B cell (primary cell): ENCODE data around the gene PPP6R2. TPM values are rescaled to one million over a fixed set of nuclear protein-coding genes. Genes with fewer than 3 reads are reported as not detected.

ENCODE experiments used
- ATAC-seq: fragments of 200-7000 bp; cut with Tn5 transposase; one replicate; pipeline ENCODE4 v1.10.0; 2021; ENCODE audit warnings: low read depth, mild to moderate bottlenecking, moderate number of reproducible peaks, moderate library complexity
- CTCF ChIA-PET: fragments of 350-600 bp; sonication (Branson Sonifier 250); formaldehyde crosslinking; loops from one replicate; lab custom pipeline; 2021; ENCODE audit warnings: antibody characterized with exemption, inconsistent platforms; lab: Charles Lee
- POLR2A ChIA-PET: fragments of 350-600 bp; sonication (Branson Sonifier 250); formaldehyde crosslinking; loops from one replicate; lab custom pipeline; 2021; ENCODE audit warnings: antibody characterized with exemption; lab: Charles Lee
- DNase-seq: peaks from one replicate; pipeline ENCODE4 v3.0.0; 2013
- H2AFZ ChIP-seq: 2 replicates; pipeline ENCODE4 v1.6.1; 2012; ENCODE audit warnings: mild to moderate bottlenecking, low read depth, low read length; ENCODE audit not compliant: insufficient read depth, poor library complexity, severe bottlenecking
- H3K27ac ChIP-seq, 2 donors: 1 replicate in 1 of 2; 2 replicates in 1 of 2; pipeline ENCODE4 v1.5.1; 2012 to 2013; ENCODE audit warnings: low read length in 2 of 2, mild to moderate bottlenecking in 2 of 2, moderate library complexity in 1 of 2
- H3K27me3 ChIP-seq, 4 experiments: fragments of 200-600 bp in 1 of 4; sonication (generic) in 1 of 4; replicated peaks in 1 of 4; 1 replicate in 2 of 4; 2 replicates in 2 of 4; pipeline versions ENCODE4 v1.6.1 to v1.7.0; 2013 to 2016; ENCODE audit warnings: low read length in 3 of 4, mild to moderate bottlenecking in 2 of 4, mixed read lengths in 1 of 4, moderate library complexity in 1 of 4; ENCODE audit not compliant: insufficient read depth in 4 of 4, control insufficient read depth in 3 of 4; ENCODE audit errors: control extremely low read depth in 1 of 4
- H3K36me3 ChIP-seq, 2 experiments: replicated peaks in 1 of 2; 1 replicate in 1 of 2; 2 replicates in 1 of 2; pipeline versions ENCODE4 v1.6.1 to v1.7.1; 2013; ENCODE audit warnings: low read length in 1 of 2; ENCODE audit not compliant: insufficient read depth in 2 of 2, control insufficient read depth in 1 of 2; ENCODE audit errors: control extremely low read depth in 1 of 2, extremely low read depth in 1 of 2
- H3K4me1 ChIP-seq, 2 donors: fragments of 200-600 bp in 1 of 2; sonication (generic) in 1 of 2; 1 replicate in 1 of 2; 2 replicates in 1 of 2; pipeline versions ENCODE4 v1.5.1 to v1.6.1; 2013 to 2017; ENCODE audit warnings: low read length in 2 of 2; ENCODE audit not compliant: control insufficient read depth in 2 of 2, insufficient read depth in 2 of 2
- H3K4me2 ChIP-seq: replicated peaks from 2 replicates; pipeline ENCODE3; 2012; ENCODE audit warnings: mild to moderate bottlenecking, low read depth, low read length; ENCODE audit not compliant: poor library complexity, severe bottlenecking
- H3K4me3 ChIP-seq, 5 experiments: fragments of 200-600 bp in 1 of 5; sonication (generic) in 1 of 5; 1 replicate in 3 of 5; 2 replicates in 2 of 5; pipeline versions ENCODE4 v1.5.1 to v1.7.0; 2011 to 2016; ENCODE audit warnings: low read length in 4 of 5, mild to moderate bottlenecking in 4 of 5, low read depth in 2 of 5, control low read depth in 1 of 5, moderate library complexity in 1 of 5; ENCODE audit not compliant: insufficient read depth in 1 of 5; ENCODE audit errors: control extremely low read depth in 1 of 5, extremely low read depth in 1 of 5
- H3K79me2 ChIP-seq: fragments of 200-600 bp; sonication (generic); one replicate; pipeline ENCODE4 v1.6.0; 2016; ENCODE audit warnings: low read length; ENCODE audit not compliant: control insufficient read depth, insufficient read depth
- H3K9ac ChIP-seq: fragments of 200-600 bp; sonication (generic); 2 replicates; pipeline ENCODE4 v1.6.1; 2017; ENCODE audit warnings: mild to moderate bottlenecking, low read length, moderate library complexity
- H3K9me3 ChIP-seq, 3 donors: one replicate each; pipeline versions ENCODE4 v1.6.1 to v1.7.1; 2013; ENCODE audit warnings: low read length in 2 of 3; ENCODE audit not compliant: control insufficient read depth in 2 of 3, insufficient read depth in 1 of 3; ENCODE audit errors: control extremely low read depth in 1 of 3
- H4K20me1 ChIP-seq: 2 replicates; pipeline ENCODE4 v1.6.0; 2012; ENCODE audit warnings: mild to moderate bottlenecking, low read length; ENCODE audit not compliant: insufficient read depth, control insufficient read depth, poor library complexity, severe bottlenecking
- H3K27ac Mint-ChIP-seq: one replicate; pipeline ENCODE4 v1.8.0; 2021; ENCODE audit warnings: mixed read lengths
- H3K27me3 Mint-ChIP-seq: one replicate; pipeline ENCODE4 v1.8.0; 2021; ENCODE audit warnings: mixed read lengths
- H3K4me1 Mint-ChIP-seq: one replicate; pipeline ENCODE4 v1.8.0; 2021; ENCODE audit warnings: mixed read lengths
- H3K4me3 Mint-ChIP-seq: one replicate; pipeline ENCODE4 v1.8.0; 2021; ENCODE audit warnings: mixed read lengths
- H3K9me3 Mint-ChIP-seq: one replicate; pipeline ENCODE4 v1.8.0; 2022; ENCODE audit warnings: mixed read lengths; ENCODE audit not compliant: insufficient read depth
- EZH2 ChIP-seq: IDR thresholded peaks from 2 replicates; pipeline ENCODE4 v1.6.1; 2012; ENCODE audit warnings: borderline replicate concordance, low read depth, mild to moderate bottlenecking, moderate library complexity, low read length; ENCODE audit not compliant: insufficient read depth, poor library complexity, severe bottlenecking
- WGBS: methylation state at CpG from one replicate; pipeline ENCODE4 v1.1.5; 2013; ENCODE audit warnings: missing lambda C conversion rate; ENCODE audit not compliant: insufficient coverage; 5-methylcytosine and 5-hydroxymethylcytosine counted together
- intact Hi-C: fragments of 100-400 bp; cut with micrococcal nuclease; formaldehyde crosslinking; loops from one replicate; pipeline ENCODE4 v1.10.0; 2022
- polyA plus RNA-seq: library from polyadenylated mRNA; depleted of rRNA; stranded (reverse); fragments of >200 nt; gene quantifications from 2 replicates; pipeline ENCODE4 v1.2.3, GENCODE V29; 2012
- total RNA-seq, 2 donors: library from RNA; stranded (reverse); fragments of 120-200 nt in 1 of 2; gene quantifications; 1 replicate in 1 of 2; 2 replicates in 1 of 2; pipeline versions ENCODE4 v1.2.3 to v1.2.4, GENCODE V29; 2013 to 2022
- TF ChIP-seq, protein P1 (sequence below): fragments of 200-600 bp; IDR thresholded peaks from one replicate; pipeline ENCODE4 v1.8.0; 2022; ENCODE audit warnings: antibody characterized with exemption, mild to moderate bottlenecking

Gene PPP6R2
- total and polyA plus RNA-seq, 2 donors (not counting 1 experiment from before 2014, with no cell fraction given) = 91.4 to 98.7 TPM

DNA sequence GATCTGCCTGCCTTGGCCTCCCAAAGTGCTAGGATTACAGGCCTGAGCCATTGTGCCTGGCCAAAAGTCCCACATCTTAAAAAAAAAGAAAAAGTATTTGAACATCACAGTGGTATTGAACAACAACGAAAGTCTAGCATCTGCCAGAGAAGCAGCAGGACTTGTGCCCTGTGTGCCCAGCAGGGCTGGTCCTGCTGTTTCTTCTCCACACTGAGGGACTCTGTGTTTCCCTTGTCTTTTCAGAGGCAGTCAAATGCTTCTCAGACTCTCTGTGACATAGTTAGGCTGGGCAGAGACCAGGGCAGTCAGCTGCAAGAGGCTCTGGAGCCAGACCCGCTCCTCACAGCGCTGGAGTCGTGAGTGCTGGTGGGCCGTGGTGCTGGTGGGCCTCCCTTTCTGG is 75.5 kb downstream of the PPP6R2 start:
- H3K4me1 Mint-ChIP-seq = no peaks in the 10 kb centered on the region
- no peak overlapping the region for H3K9ac ChIP-seq
- ATAC-seq (no peak), DNase-seq (no peak)
- no peak overlapping the region for H3K27ac Mint-ChIP-seq
- intact Hi-C loops = no loop called here
- ChIA-PET CTCF (interaction anchor here (0.6 to 0.8 kb wide), 3 partner anchors 8 to 78 kb away, joined by 3 to 6 read pairs (median 4); no protein-coding TSS in a partner anchor), POLR2A (no interaction called here)
- H3K27me3 Mint-ChIP-seq = no peaks in the 10 kb centered on the region
- H3K4me3 ChIP-seq = no peak overlapping the region
- TF ChIP-seq EZH2 = no peak
- TF ChIP-seq, protein P1, sequence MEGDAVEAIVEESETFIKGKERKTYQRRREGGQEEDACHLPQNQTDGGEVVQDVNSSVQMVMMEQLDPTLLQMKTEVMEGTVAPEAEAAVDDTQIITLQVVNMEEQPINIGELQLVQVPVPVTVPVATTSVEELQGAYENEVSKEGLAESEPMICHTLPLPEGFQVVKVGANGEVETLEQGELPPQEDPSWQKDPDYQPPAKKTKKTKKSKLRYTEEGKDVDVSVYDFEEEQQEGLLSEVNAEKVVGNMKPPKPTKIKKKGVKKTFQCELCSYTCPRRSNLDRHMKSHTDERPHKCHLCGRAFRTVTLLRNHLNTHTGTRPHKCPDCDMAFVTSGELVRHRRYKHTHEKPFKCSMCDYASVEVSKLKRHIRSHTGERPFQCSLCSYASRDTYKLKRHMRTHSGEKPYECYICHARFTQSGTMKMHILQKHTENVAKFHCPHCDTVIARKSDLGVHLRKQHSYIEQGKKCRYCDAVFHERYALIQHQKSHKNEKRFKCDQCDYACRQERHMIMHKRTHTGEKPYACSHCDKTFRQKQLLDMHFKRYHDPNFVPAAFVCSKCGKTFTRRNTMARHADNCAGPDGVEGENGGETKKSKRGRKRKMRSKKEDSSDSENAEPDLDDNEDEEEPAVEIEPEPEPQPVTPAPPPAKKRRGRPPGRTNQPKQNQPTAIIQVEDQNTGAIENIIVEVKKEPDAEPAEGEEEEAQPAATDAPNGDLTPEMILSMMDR = no peak
- H3K27ac ChIP-seq = no peak overlapping the region
- no peaks in the 10 kb centered on the region for H3K27me3 ChIP-seq
- no peaks in the 10 kb centered on the region for H3K4me1 ChIP-seq
- H4K20me1 ChIP-seq = no peaks in the 10 kb centered on the region
- peaks cover 6 to 84% of the 10 kb centered on the region in 2 experiments for H3K36me3 ChIP-seq
- 100% methylated on average over 5 of the region's 5 CpGs for whole genome bisulfite sequencing
- no peaks in the 10 kb centered on the region for H3K9me3 ChIP-seq
- no peak overlapping the region for H2AFZ ChIP-seq
- no peak overlapping the region for H3K4me3 Mint-ChIP-seq
- no peaks in the 10 kb centered on the region for H3K9me3 Mint-ChIP-seq
- peaks cover 9% of the 10 kb centered on the region for H3K79me2 ChIP-seq
- no peak overlapping the region for H3K4me2 ChIP-seq

GRCh38 chr22:50419116-50419515 is 76.0 kb downstream of the PPP6R2 start:
- POLR2A ChIA-PET = no interaction called here
- H3K27me3 Mint-ChIP-seq = no peaks in the 10 kb centered on the region

More at GRCh38 chr22:50419116-50419515, 76.0 kb downstream of the PPP6R2 start:
- Histone ChIP-seq H3K4me1 (no peaks in the 10 kb centered on the region), H3K79me2 (peaks cover 6% of the 10 kb centered on the region), H3K27ac (no peak overlapping the region), H3K9ac (no peak overlapping the region), H3K9me3 (no peaks in the 10 kb centered on the region), H4K20me1 (no peaks in the 10 kb centered on the region), H3K27me3 (no peaks in the 10 kb centered on the region), H3K4me3 (no peak overlapping the region), H3K4me2 (no peak overlapping the region), H2AFZ (no peak overlapping the region), H3K36me3 (peaks cover 6 to 85% of the 10 kb centered on the region in 2 experiments)
- 96% methylated on average over 9 of the region's 9 CpGs for WGBS
- Mint-ChIP-seq H3K4me3 (no peak overlapping the region), H3K27ac (no peak overlapping the region), H3K9me3 (no peaks in the 10 kb centered on the region), H3K4me1 (no peaks in the 10 kb centered on the region)
- DNase-seq (no peak), ATAC-seq (no peak)
- intact Hi-C loops = no loop called here
- TF ChIP-seq, protein P1 = no peak
- no peak for TF ChIP-seq EZH2
- CTCF ChIA-PET = interaction anchor here (0.8 kb wide), 1 partner anchor 78 kb away, joined by 3 read pairs; no protein-coding TSS in a partner anchor
